ENCODE data around the gene ETS2.
"Not testable (repeated sequence)": the region's sequence is repeated elsewhere in the genome, so short reads cannot be mapped to it uniquely, and the experiment has no call there.

The ETS2 gene

GRCh38 chr21:38839328-38840286 is 33.9 kb downstream of the ETS2 start:
- DNase-seq, result no peak

DNA sequence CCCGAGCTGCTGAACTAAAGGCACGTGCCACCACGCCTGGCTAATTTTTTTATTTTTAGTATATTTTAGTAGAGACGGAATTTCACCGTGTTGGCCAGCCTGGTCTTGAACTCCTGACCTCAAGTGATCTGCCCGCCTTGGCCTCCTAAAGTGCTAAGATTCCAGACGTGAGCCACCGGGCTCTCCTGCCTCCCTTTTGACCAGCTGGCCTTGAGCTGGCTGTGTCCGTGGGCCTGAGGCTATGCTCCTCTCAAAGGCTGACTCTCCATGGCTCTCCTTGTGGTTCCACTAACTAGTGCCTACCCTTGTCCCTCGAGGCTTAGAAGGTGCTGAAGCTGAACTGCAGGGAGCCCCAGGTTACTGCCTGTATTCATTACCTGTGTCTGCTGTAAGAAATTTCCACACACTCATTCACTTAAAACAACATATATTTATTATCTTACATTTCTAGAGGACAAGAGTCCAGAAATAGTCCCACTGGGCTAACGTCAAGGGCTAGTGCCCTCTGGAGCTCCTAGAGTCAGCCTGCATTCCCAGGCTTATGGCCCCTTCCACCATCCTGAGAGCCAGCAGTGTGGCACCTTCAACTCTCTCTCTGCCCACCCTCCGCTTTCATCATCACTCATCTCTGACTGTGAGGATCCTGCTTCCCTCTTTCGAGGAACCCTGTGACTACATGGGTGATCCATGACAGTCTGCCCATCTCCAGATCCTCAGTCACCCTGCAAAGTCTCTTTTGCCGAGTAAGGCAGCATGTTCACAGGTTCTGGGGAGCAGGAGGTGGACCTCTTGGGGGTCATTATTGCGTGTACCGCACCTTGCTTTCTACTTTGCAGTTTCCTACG is 34.9 kb downstream of the ETS2 start:
- no peak for DNase-seq

- no peak for DNase-seq
Measured at GRCh38 chr21:38841472-38841871, 35.7 kb downstream of the ETS2 start.

GRCh38 chr21:38842079-38842478 is 36.4 kb downstream of the ETS2 start:
- no peak for DNase-seq

GRCh38 chr21:38843379-38843778 is 37.6 kb downstream of the ETS2 start:
- no peak for DNase-seq

DNA sequence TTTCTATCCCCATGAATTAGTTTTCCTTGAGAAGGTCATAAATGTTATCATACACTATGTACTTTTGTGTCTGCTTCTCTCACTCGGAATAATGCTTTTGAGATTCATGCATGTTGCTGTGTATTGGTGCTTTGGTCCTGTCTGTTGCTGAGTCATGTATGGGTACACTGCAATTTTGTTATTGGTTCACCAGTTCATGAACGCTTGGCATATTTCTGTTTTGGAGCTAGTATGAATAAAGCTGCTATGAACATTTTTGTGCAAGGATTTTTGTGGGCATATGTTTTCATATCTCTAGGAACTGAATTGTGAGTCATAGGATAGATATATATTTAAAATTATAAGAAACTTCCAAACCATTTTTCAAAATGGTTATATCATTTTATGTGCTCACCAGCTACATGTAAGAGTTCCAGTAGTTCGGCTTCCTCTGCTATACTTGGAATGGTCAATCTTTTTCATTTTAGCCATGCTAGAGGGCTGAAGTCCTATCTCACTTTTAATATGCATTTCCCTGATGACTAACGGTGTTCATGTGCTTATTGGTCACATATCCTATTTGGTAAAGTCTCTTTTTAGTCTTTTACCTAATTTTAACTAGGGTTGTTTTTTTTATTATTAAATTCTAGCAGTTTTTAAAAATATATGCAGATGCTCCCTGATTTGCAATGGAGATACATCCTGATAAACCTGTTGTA is 38.2 kb downstream of the ETS2 start:
- DNase-seq, result no peak

GRCh38 chr21:38845374-38845773 is 39.6 kb downstream of the ETS2 start:
- DNase-seq, result not testable (repeated sequence)

GRCh38 chr21:38847556-38847955 is 41.8 kb downstream of the ETS2 start:
- DNase-seq, result no peak

DNA sequence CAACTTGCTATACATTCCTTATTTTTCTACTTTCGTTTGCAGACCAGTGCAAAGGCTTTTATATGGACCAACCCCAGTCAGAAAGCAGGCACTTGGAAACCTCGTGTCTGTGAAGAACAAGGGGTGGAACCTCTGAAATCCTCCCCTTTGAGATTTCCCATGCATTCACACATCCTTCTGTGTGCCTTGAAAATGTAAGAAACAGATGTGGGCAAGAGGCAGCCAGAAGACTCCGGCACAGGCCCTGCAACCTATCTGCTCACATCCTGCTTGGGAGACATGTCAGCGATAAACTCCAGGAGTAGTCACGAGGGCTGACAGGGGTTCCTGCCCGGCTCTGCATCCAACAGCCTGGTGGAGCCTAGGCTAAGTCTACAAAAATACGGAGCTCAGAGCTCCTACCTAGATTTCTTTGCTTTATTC is 42.5 kb downstream of the ETS2 start:
- DNase-seq, result no peak

GRCh38 chr21:38849776-38850175 is 44.0 kb downstream of the ETS2 start:
- no peak for DNase-seq

DNA sequence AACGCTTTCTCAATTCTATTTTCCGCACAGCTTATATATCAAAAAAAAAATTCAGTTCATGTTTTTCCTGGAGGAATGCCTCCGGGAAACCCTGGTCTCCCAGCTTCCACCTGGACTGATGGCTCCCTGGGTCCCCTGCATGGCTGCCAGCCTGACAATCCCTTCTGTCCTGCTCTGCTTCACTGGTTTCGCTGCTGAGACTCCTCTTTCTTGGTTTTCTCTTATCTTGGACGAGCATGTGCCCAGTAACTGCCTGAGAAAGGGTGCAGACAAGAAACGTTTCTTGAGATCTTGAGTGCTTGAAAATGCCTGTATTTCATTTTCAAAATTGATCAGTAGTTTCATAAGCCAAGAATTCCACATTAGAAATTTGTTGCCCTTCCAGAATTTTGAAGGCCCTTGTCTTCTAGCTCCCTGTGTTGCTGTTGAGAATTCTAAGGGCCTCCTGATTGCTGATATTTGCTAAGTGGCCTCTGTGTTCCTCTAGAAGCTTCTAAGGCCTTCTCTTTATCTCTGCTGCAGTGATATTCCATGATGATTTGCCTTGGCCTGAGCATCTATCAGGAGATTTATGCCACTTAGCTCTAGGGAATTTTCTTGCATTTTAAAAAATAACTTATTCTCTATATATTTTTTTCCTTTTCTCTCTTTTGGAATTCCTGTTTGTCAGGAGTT is 44.7 kb downstream of the ETS2 start:
- DNase-seq, result no peak

DNA sequence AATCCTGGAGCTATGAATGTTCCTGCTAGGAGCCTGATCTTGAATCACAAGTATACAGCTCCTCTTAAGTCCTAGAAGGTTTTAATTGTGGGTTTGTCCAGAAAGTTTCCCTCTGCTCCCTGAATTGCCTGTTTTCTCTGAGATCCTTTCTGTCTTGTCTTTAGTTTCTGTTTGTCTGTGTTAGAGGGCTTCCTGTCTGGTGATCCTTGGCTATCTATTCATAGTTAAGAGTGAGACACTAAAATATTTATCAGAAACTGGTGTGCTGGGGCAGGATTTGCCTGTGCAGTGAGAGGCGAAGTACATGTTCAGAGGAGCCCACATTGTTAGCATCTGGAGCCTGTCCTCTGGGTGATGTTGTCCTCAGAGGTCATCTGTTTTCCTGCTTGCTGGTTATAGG is 45.4 kb downstream of the ETS2 start:
- no peak for DNase-seq

DNA sequence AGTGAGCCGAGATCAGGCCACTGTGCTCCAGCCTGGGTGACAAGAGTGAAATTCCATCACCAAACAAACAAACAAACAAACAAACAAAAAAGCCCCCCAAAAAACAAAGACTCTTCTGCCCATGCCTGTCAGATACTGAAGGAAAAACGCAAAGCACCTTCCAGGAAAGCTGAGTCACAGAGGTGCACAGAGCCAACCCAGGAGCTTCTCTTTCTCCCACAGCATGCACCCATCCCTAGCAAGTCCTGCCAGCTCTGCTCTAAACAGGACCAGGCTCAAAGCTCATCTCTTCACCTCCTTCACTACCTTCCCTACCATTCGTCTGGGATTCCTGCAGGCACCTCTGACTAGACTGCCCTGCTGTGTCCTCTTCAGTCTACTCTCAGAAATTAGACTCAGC is 46.5 kb downstream of the ETS2 start:
- DNase-seq, result no peak

GRCh38 chr21:38852708-38853107 is 47.0 kb downstream of the ETS2 start:
- DNase-seq, result no peak

DNA sequence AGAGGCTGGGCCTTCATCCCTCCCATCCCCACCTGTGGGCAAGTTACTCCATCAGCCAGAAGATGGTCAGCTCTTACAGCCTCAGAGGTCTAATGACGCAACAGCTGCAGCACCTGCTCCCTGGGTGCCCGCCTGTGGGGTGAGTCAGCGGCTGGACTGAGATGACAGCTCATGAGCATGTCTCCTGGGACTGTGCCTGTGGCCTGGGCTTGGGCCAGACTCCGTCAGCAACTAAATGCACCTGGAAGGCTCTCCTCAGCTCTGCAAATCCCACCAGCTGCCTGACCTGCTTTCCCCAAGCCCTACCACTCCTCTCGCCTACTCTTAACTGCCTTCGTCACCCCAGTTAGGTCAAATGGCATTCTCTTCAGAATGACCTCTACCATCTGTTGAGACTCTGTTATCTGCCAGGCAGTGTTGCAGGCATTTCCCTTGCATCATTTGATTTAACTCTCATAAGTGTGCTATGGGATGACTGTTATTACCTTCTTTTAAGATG is 47.7 kb downstream of the ETS2 start:
- peak; percentile 87 for DNase-seq

DNA sequence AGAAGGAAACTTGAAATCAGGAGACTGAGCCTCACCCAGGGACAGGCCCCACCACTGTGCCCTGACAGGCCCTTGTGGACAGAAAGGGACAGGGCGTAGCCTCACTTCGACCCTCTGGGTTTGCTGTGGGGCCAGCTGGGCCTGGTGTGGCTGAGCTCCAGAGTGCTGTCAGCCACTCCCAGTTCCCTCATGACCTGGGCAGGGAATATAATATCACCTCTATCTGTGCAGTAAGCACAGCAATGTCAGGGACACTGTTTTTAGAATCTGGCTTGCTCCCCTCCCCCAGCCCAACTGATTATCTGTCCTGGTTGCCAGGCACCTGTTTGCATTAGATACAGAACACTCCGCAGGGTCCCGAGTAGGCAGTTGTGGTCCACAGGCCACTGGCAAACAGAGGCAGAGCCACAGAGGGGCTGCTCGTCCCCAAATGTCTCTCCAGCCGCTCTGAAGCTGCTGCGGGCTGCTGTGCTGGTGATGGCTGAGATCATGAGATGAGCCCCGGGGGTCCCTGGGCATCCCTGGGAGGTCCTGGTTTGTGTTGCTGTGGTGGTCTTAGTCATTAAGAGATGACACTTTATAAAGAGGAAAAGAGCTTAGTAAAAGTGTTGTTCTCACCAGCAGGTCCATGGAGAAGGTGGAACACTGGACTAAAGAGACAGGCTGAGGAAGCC is 51.6 kb downstream of the ETS2 start:
- DNase-seq, result no peak

GRCh38 chr21:38858026-38858811 is 52.5 kb downstream of the ETS2 start:
- no peak for DNase-seq

DNA sequence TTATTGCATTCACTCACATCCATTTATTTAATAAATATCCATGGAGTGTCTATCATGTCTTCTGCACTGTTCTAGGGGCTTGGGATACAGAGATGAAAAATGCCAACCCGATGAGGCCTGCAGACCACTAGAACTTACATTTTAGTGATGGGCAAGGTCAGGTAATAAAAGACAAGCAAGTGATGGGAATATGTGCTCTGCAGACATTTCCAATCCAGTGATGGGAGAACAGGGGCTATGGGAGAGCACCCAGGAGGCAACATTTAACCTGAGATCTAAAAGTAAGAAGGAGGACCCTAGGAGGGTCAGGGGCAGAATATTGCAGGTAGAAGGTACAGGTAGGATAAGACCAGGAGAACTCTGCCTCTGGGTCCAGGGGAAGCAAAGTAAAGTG is 53.1 kb downstream of the ETS2 start:
- no peak for DNase-seq

GRCh38 chr21:38859852-38860251 is 54.1 kb downstream of the ETS2 start:
- no peak for DNase-seq

- peak; percentile 15 for DNase-seq
Measured at GRCh38 chr21:38861056-38861455, 55.3 kb downstream of the ETS2 start.

All from NCI-H1092 treated with DMSO at 0.1 percent for 48 hours (cell line).